HepG2 (cell line): Measurements from ENCODE around the gene KCTD1. TPM values are rescaled to one million over a fixed set of nuclear protein-coding genes. Genes with fewer than 3 reads are reported as not detected.
A peak's percentile ranks its signal among the peaks of the same experiment; 100 is the strongest.

Experiments
- ATAC-seq: fragments of 200-7000 bp; cut with Tn5 transposase; 3 replicates; pipeline ENCODE4 v1.9.1; 2020; ENCODE audit warnings: mild to moderate bottlenecking, moderate library complexity
- BruUV-seq: library from RNA; stranded (reverse); fragments of 400-500 nt; replicated peaks from 2 replicates; lab custom pipeline; 2021; lab: Mats Ljungman, UMichigan
- CTCF ChIA-PET: fragments of 300-600 bp; formaldehyde crosslinking; extraction: SDS; loops from one replicate; lab custom pipeline; 2021; ENCODE audit warnings: low total read pairs, inconsistent platforms, low intra/inter-chr PET ratio; lab: Yijun Ruan, JAX
- POLR2A ChIA-PET: fragments of 350-600 bp; sonication (Branson Sonifier 250); formaldehyde crosslinking; loops from one replicate; lab custom pipeline; 2020; ENCODE audit warnings: antibody characterized with exemption, inconsistent platforms; lab: Yijun Ruan, JAX
- DNase-seq: peaks from one replicate; pipeline ENCODE4 v3.0.0-alpha.2; 2015; ENCODE audit warnings: low spot score
- FAIRE-seq: peaks from 3 replicates; lab custom pipeline; 2011; peaks lifted over from hg19 to GRCh38; lab: Jason Lieb, UNC
- H2AFZ ChIP-seq: one replicate; pipeline ENCODE4 v1.6.1; 2011; ENCODE audit warnings: low read length, inconsistent platforms
- H3K27ac ChIP-seq: fragments of 300-600 bp; 3 replicates; pipeline ENCODE4 v1.8.0; 2011; ENCODE audit warnings: mixed run types, mild to moderate bottlenecking, mixed read lengths, low read length, inconsistent platforms; ENCODE audit not compliant: insufficient read depth; ENCODE audit errors: extremely low read length
- H3K27me3 ChIP-seq, 2 experiments: fragments of 200-600 bp in 1 of 2; 2 replicates in 1 of 2; 3 replicates in 1 of 2; pipeline versions ENCODE4 v1.6.0 to v1.8.0; 2011; ENCODE audit warnings: low read length in 2 of 2, mild to moderate bottlenecking in 2 of 2, moderate library complexity in 2 of 2, inconsistent platforms in 1 of 2; ENCODE audit not compliant: insufficient read depth in 2 of 2, control insufficient read depth in 1 of 2
- H3K36me3 ChIP-seq, 2 experiments: fragments of 200-600 bp in 1 of 2; replicated peaks in 1 of 2; 2 replicates in 1 of 2; 3 replicates in 1 of 2; pipeline versions ENCODE4 v1.5.1 to v1.8.0; 2011; ENCODE audit warnings: low read length in 2 of 2, inconsistent platforms in 1 of 2; ENCODE audit not compliant: insufficient read depth in 2 of 2, control insufficient read depth in 1 of 2
- H3K4me1 ChIP-seq: 2 replicates; pipeline ENCODE4 v1.5.1; 2012; ENCODE audit warnings: low read length, inconsistent platforms; ENCODE audit not compliant: insufficient read depth
- H3K4me2 ChIP-seq: 2 replicates; pipeline ENCODE4 v1.6.0; 2011; ENCODE audit warnings: low read depth, low read length, inconsistent platforms
- H3K4me3 ChIP-seq, 3 experiments: fragments of 200-600 bp in 1 of 3; sonication (generic), shearing (Covaris generic) in 1 of 3; replicated peaks in 1 of 3; 2 replicates each; pipeline ENCODE4 v1.5.1; 2011 to 2016; ENCODE audit warnings: low read length in 3 of 3, inconsistent platforms in 2 of 3, low read depth in 2 of 3, mild to moderate bottlenecking in 2 of 3, control low read depth in 1 of 3, mixed read lengths in 1 of 3; ENCODE audit not compliant: insufficient read depth in 1 of 3
- H3K79me2 ChIP-seq: one replicate; pipeline ENCODE4 v1.6.1; 2011; ENCODE audit warnings: low read length, inconsistent platforms; ENCODE audit not compliant: insufficient read depth
- H3K9ac ChIP-seq: 2 replicates; pipeline ENCODE4 v1.6.0; 2011; ENCODE audit warnings: mild to moderate bottlenecking, low read depth, low read length, inconsistent platforms; ENCODE audit not compliant: insufficient read depth
- H3K9me3 ChIP-seq: 2 replicates; pipeline ENCODE4 v1.5.1; 2012; ENCODE audit warnings: mild to moderate bottlenecking, low read length
- H4K20me1 ChIP-seq: 2 replicates; pipeline ENCODE4 v1.6.0; 2011; ENCODE audit warnings: inconsistent platforms, mild to moderate bottlenecking, low read length, moderate library complexity; ENCODE audit not compliant: insufficient read depth
- EZH2 ChIP-seq: conservative IDR thresholded peaks from 2 replicates; pipeline ENCODE4 v1.6.1; 2012; ENCODE audit warnings: mild to moderate bottlenecking, low read depth, low read length, moderate library complexity
- GMEB2 ChIP-seq: IDR thresholded peaks from 2 replicates; pipeline ENCODE4 v1.6.1; 2016; ENCODE audit warnings: missing biosample characterization, missing genetic modification reagents, low read depth
- KDM5A ChIP-seq: fragments of 200-600 bp; sonication (generic); IDR thresholded peaks from 2 replicates; pipeline ENCODE4 v1.7.0; 2018; ENCODE audit warnings: antibody characterized with exemption, mild to moderate bottlenecking, low read length, borderline replicate concordance
- PPARG ChIP-seq: conservative IDR thresholded peaks from 2 replicates; pipeline ENCODE4 v1.6.1; 2016; ENCODE audit warnings: missing biosample characterization, missing genetic modification reagents
- WGBS: methylation state at CpG from one replicate; pipeline ENCODE4 v1.1.6; 2017; ENCODE audit warnings: low lambda C conversion rate; 5-methylcytosine and 5-hydroxymethylcytosine counted together
- in situ Hi-C: cut with HindIII; loops from 2 replicates; pipeline ENCODE4 v1.10.0; 2017; ENCODE audit warnings: low pct_unique_long_range_greater_than_20kb; ENCODE audit not compliant: extremely low pct_ligation_motif_present
- intact Hi-C: fragments of 100-400 bp; cut with micrococcal nuclease; formaldehyde crosslinking; loops from one replicate; pipeline ENCODE4 v1.10.0; 2022; ENCODE audit not compliant: unreplicated experiment
- polyA plus RNA-seq, 8 experiments: library from polyadenylated mRNA; depleted of rRNA in 3 of 8; stranded (reverse) in 7 of 8; unstranded in 1 of 8; fragments of >200 nt; fragmentation: Illumina TruSeq in 4 of 8; extraction: Trizol in 4 of 8; gene quantifications; 2 replicates each; pipeline versions ENCODE4 v1.2.1 to v1.2.3, GENCODE V29; 2011 to 2016; ENCODE audit warnings: low read depth in 4 of 8, missing spikeins in 1 of 8, mixed read lengths in 1 of 8; ENCODE audit not compliant: insufficient read depth in 1 of 8
- total RNA-seq, 5 experiments: library from RNA; depleted of rRNA; stranded (reverse); fragments of >200 nt; fragmentation: Illumina TruSeq; extraction: Trizol; gene quantifications; 2 replicates each; pipeline ENCODE4 v1.2.3, GENCODE V29; 2016; ENCODE audit warnings: low read depth in 1 of 5
- TF ChIP-seq, protein P1 (sequence below): sonication (generic); formaldehyde crosslinking; IDR thresholded peaks from 2 replicates; pipeline ENCODE4 v1.4.0; 2020; ENCODE audit warnings: mild to moderate bottlenecking, missing genetic modification reagents

The KCTD1 gene
- total and polyA plus RNA-seq, 2 of the 13 experiments (the other 11 are each of a cell fraction or from before 2014, with no cell fraction given), result 2.7 to 6.8 TPM

DNA sequence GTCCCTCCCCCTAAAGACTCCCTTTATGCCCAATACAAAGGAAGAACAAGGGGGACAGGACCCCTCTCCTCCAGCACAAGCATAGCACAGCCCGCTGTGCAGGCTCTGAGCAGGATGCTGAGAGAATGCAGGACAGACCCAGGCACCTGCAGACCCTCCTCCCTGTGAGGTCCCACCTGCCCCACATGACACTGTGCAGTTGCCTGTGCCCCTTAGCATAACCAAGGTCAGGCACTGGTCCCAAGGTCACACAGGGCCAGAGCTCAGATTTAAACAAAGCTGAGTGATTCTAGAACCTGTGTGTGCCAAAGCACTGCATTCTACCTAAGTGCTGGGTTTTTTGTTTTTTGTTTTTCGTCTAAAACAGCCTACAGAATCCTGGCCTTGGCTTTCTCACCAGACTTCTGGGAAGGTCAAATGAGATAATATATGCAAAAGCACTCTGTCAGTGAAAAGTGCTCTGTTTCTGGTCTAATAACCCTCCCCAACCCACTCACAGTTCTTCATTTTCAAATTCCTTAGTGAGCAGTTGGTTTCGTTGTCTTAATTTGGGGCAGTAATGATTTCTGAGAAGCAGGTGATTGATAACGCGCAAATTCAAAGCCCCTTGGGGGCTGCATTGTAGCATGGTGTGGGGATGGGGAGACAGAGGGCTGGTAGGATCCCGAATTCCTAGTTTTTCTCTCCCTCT, 125.7 kb downstream of the KCTD1 start:
- no peaks in the 10 kb centered on the region for H3K79me2 ChIP-seq
- H4K20me1 ChIP-seq, result no peaks in the 10 kb centered on the region; the same call in 1 of the 2 replicates
- H3K36me3 ChIP-seq, result no peaks in the 10 kb centered on the region
- intact Hi-C loops (no loop called here), in situ Hi-C loops (no loop called here)
- H3K4me3 ChIP-seq, result no peak overlapping the region
- WGBS, result 29% methylated on average over 6 of the region's 6 CpGs
- peaks cover 0 to 59% of the 10 kb centered on the region in 2 experiments; a peak in 4 of 5 replicates for H3K27me3 ChIP-seq
- BruUV-seq, result no TSS peak
- H3K4me1 ChIP-seq, result peaks cover 14% of the 10 kb centered on the region; the same call in 1 of the 2 replicates
- TF ChIP-seq GMEB2, result no peak
- TF ChIP-seq PPARG (CRISPR knock-in tag), result no peak
- no peak for TF ChIP-seq EZH2
- TF ChIP-seq, protein P1, sequence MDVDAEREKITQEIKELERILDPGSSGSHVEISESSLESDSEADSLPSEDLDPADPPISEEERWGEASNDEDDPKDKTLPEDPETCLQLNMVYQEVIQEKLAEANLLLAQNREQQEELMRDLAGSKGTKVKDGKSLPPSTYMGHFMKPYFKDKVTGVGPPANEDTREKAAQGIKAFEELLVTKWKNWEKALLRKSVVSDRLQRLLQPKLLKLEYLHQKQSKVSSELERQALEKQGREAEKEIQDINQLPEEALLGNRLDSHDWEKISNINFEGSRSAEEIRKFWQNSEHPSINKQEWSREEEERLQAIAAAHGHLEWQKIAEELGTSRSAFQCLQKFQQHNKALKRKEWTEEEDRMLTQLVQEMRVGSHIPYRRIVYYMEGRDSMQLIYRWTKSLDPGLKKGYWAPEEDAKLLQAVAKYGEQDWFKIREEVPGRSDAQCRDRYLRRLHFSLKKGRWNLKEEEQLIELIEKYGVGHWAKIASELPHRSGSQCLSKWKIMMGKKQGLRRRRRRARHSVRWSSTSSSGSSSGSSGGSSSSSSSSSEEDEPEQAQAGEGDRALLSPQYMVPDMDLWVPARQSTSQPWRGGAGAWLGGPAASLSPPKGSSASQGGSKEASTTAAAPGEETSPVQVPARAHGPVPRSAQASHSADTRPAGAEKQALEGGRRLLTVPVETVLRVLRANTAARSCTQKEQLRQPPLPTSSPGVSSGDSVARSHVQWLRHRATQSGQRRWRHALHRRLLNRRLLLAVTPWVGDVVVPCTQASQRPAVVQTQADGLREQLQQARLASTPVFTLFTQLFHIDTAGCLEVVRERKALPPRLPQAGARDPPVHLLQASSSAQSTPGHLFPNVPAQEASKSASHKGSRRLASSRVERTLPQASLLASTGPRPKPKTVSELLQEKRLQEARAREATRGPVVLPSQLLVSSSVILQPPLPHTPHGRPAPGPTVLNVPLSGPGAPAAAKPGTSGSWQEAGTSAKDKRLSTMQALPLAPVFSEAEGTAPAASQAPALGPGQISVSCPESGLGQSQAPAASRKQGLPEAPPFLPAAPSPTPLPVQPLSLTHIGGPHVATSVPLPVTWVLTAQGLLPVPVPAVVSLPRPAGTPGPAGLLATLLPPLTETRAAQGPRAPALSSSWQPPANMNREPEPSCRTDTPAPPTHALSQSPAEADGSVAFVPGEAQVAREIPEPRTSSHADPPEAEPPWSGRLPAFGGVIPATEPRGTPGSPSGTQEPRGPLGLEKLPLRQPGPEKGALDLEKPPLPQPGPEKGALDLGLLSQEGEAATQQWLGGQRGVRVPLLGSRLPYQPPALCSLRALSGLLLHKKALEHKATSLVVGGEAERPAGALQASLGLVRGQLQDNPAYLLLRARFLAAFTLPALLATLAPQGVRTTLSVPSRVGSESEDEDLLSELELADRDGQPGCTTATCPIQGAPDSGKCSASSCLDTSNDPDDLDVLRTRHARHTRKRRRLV (CRISPR knock-in tag), result no peak
- no peak for TF ChIP-seq KDM5A
- no peak overlapping the region for H3K4me2 ChIP-seq
- H3K9ac ChIP-seq, result no peak overlapping the region
- ChIA-PET POLR2A (no interaction called here), CTCF (no interaction called here)
- DNase-seq, result no peak
- no peak overlapping the region for H3K27ac ChIP-seq
- ATAC-seq, result peak; percentile 53
- no peak overlapping the region for H2AFZ ChIP-seq
- FAIRE-seq, result no peak
- H3K9me3 ChIP-seq, result no peaks in the 10 kb centered on the region
